GM19324 (cell line): ENCODE data around the gene MCTP1.
"Not testable (repeated sequence)": the region's sequence is repeated elsewhere in the genome, so short reads cannot be mapped to it uniquely, and the experiment has no call there.

Experiments used
- ATAC-seq: cut with Tn5 transposase; IDR thresholded peaks from one replicate; pipeline ENCODE4 v1.9.1; 2021; ENCODE audit warnings: mild to moderate bottlenecking, moderate library complexity; ENCODE audit not compliant: unreplicated experiment, low FRiP score

The MCTP1 gene

DNA sequence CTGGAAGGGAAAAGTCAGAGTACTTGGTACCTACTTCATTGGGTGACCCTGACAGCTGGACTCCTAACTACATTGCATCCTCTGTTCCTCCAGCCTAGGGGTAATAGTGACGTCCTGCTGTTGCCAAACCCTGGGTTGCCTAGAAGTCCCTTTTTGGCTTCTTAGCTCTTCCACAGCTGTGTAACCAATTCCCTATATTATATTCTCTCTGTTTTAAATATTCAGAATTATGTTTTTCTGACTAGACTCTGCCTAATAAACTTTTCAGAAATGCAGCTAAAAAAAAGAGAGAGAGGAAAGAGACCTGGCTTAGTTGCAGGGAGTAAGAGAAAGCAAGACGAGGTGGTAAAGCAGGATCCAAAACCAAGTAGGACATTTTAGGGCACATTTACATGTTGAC lies 28.4 kb downstream of the MCTP1 start:
- no peak for ATAC-seq

DNA sequence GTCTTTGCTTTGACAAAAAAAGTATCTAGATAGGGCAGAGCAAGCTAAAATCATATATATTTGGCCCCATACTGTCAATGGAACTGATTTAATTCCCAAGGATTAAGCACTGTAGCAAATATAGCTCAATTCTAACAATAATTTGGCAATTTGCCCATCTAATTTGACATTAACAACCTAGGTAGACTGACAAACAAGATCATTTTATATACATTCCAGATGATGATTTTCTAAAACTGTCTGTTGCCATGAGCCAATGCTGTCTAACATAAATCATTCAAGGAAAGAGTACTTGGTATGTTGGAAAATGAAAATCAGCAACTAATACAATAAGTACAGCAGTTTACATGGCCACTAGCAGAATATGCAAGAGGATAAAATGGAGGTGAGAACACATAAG lies 32.1 kb downstream of the MCTP1 start:
- no peak for ATAC-seq

DNA sequence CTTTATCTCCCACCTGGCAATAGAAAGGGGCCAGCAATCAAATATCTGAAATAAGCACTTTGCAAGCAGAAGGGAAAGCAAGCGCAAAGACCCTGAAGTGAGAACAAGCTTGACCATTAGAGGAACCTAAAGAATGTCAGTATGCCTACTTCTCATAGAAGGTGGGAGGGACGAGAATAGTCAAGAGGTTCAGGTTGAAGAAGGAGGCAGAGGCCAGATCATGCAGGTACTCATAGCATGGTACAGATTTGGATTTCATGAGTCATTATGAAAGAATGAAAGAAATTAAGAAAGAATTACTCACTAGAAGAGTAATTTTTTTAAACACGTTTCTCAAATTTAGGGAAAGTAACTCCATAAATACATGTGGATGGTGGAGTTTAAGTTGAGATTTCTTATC lies 33.7 kb downstream of the MCTP1 start:
- ATAC-seq, result no peak

DNA sequence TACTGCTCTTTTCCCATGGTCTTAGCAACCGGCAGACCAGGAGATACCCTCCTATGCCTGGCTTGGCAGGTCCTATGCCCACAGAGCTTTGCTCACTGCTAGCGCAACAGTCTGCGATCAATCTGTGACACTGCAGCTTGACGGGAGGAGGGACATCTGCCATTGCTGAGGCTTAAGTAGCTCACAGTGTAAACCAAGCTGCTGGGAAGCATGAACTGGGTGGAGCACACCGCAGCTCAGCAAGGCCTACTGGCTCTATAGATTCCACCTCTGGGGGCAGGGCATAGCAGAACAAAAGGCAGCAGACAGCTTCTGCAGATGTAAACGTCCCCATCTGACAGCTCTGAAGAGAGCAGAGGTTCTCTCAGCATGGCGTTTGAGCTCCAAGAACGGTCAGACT lies 40.4 kb downstream of the MCTP1 start:
- no peak for ATAC-seq

DNA sequence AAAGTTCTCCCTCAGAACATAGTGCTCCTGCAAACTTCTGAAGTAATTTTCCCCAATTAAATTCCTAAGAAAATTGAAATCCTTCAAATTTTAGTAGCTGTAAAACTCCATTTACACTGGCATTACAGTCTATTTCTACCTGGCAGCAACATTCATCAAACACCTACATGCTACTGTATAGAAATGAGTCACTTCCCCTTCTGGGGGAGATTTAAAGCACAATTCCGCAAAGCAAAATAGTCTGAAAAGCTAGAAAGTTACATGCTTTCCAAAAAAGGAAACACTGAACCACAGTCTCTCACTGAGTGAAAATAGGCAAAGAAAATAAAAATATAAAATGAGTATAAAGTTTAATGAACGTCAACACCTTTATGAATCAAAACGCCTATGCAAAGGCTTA lies 43.3 kb downstream of the MCTP1 start:
- no peak for ATAC-seq

DNA sequence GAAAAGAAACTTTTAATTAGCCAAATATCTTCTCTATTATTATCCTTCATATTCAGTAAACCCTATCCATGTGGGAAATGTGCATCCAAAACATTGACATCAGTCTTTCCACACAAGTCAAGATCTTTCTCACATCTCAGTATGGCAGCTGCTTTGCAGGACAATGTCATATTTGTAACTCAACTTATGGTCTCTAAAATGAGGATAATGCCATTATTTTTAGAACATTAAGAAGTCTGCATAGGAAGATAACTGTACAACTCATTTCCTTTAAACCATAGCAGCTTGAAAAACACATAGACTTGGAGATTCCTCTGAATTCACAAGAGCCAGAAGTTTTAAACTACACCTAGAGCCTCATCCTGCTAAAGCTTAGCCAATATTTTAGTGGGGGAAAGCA lies 43.7 kb downstream of the MCTP1 start:
- ATAC-seq, result no peak

DNA sequence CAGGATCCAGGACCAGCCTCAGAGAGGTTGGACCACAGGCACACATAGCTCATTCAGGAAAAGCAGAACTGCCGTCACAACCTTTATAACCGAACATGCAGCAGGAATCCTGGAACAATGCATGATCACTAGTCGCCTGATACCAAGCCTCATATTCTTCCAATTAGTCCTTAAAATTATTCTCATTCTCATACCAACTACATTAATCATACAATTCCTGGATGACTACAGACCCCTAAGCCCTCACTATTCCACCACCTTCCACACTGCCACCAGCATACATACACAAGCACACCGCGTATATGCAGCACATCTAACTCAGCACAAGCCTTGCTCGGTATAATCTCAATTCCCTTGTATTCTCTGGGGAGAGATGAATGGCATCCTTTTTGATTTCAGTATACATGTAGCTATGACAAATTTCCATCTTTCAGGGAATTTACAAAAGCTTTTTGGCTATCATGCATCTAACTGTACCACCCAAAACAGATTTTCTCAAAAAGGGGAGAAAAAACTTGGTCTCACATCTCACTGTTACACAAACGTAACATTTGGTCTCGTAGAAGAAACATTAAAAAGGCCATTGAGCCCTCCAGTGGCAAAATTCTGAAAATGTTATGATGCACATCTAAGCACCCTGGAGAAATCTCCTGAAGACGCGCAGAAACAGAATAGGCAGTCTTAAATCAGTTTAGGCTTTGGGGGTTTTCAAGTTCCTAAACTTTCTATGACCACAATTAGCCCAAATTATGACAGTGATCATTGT lies 46.2 kb downstream of the MCTP1 start:
- ATAC-seq, result no peak

DNA sequence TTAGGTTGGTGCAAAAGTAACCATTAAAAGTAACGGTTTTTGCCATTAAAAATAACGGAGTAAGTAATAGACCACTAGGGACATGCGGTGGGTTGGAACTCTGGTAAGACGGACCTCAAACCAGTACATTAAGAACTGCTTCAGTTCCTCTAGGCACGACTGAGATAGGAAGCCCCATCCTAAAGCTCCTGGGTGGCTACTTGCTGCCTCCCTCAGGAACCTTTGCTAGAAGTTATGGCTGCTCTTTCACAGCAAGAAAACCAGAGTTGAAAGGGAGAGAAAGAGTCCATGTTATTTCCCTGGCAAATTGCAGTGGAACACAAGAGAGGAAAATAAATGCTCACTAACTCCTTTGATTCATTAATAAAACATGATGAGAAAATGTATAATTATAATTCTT lies 47.6 kb downstream of the MCTP1 start:
- no peak for ATAC-seq

DNA sequence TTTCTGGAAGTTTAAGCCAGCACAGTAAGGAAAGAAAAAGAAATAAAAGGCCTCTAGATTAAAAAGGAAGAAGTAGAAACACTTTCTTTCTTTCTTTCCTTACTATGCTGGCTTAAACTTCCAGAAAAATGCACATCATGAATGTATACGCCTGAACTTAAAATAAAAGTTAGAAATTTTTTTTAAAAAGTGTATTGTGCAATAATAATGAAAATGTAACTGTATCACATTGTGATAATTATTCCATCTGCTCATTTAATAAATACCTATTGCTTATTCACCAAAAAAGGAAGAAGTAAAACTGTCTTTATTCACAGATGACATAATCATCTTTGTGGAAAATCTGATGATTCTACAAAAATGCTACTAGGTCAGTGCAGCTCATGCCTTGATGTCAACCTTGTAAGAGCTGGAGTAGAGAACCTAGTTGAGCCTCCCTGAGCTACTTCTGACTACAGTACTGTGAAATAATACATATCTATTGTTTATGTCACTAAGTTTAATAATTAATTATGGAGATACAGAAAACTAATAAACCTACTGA lies 49.4 kb downstream of the MCTP1 start:
- ATAC-seq, result no peak

DNA sequence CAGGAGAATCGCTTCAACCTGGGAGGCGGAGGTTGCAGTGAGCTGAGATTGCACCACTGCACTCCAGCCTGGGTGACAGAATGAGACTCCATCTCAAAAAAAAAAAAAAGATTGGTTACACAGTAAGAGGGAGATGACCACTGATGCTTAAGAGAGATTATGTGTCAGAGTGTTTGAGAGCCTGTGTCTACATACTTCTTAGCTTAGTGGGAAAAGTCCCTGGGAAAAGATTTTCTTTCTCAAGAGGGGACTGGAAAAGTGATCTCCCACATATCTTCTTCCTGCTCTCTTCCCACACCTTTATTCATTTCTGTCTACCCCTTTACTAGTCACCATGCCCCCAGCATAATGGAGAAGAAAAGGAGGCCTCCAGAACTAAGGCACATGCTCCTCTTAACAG lies 55.2 kb downstream of the MCTP1 start:
- ATAC-seq, result no peak

DNA sequence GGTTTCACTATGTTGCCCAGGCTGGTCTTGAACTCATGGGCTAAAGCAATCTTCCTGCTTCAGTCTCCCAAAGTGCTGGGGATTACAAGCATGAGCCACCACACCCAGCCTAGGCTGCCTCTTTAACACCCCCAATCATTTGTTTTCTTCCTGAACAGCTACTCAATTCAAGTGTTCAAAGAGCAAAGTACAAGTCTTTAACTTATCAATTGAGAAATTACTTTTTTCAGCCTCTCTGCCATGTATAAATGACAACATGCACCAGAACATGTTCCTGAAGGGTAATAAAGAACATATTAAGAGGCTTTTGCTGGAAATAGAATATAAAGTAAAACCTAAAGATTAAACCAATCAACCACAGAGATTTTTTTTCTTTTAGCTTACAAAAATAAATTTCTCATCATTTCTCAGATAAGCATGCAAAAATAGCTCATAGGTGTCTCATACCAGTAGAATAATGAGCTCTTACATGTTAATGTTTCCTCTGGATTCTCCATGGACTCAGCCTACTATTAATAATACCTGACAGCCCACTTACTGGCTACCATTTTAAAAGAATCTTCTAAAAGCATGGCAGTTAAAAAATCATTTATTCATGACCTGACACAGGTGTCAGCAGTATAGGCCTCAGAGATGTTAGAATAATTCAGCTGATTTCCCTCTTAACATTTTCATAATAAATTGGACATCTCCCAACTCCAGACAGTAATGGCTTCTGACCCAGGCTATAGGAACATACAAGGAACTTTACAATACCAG lies 60.0 kb downstream of the MCTP1 start:
- no peak for ATAC-seq

DNA sequence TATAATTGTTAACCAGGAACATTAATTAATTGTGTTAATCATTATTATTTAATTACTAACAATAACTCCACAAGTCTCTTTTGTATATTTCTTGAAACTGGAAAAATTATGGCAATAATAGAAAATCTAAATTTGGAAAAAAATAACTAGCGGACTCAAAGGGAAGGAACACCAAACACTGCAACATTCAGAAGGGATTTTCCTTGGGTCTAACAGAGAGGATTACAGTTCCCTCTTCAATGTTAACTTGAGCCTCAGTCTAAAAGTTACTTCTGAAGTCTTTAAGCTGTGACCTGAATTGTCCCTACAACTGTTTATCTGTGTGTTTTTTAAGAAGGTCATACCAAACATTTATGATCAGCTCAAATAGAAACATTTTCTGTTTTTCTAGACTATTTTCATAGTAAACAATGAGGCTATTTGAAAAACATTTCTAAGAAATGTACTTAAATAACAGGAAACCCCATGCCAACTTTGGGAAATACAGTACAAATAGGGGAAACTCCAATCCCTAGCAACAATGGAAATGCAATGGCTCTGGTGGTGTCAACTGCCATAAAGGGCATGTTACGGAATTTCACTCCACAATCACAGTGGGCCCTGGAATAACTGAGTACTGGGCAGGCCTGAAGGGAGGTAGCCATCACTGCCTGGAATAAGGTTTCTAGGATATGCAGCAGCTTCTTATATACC lies 61.2 kb downstream of the MCTP1 start:
- no peak for ATAC-seq

DNA sequence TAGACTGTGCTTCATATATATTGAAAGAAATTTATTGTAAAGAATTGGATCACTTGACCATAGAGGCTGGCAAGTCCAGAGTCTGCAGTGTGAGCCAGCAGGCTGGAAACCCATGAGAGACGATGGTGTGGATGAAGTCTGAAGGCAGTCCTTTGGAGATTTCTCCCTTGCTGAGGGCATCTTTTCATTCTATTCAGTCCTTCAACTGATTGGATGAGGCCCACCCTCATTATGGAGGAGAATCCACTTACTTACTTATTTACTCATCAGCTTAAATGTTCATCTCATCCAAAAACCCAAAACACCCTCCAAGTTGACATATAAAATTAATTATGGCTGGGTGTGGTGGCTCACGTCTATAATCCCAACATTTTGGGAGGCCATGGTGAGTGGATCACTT lies 62.1 kb downstream of the MCTP1 start:
- ATAC-seq, result no peak

DNA sequence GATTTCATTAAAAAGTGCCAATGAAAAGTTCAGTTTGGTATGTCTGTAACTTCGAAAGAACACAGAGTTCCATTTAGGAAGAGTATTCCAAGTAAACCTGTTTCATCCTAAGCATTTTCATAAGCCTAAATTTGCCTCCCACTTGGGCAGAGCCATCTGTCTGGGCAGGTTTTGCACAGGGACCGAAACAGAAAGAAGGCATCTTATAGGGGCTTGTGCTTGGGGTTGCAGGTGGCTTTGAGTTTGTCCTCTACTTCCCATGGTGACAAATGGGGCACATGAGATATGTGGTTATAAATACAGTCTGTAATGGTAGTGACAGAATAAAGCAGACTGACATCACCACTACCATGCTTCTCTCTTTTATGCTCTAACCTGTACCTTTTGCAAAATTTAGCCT lies 63.7 kb downstream of the MCTP1 start:
- ATAC-seq, result no peak

DNA sequence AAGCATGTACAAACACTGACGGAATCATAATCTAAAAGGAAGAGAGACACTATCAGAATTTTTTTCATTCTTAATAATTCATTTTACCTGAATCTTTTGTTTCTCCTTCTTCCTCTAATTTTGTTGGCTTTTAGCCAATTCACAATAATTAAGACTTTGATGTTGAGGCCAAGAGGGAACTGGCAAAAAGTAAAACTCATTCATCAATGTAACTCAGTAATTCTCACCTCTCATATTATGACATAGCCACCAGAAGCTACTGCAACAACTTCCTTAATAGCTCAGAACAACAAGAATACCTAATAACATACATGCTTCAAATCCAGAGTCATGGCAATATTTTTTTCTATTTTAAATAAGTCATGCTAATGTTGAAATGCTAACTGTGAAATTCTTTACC lies 64.5 kb downstream of the MCTP1 start:
- ATAC-seq, result no peak

DNA sequence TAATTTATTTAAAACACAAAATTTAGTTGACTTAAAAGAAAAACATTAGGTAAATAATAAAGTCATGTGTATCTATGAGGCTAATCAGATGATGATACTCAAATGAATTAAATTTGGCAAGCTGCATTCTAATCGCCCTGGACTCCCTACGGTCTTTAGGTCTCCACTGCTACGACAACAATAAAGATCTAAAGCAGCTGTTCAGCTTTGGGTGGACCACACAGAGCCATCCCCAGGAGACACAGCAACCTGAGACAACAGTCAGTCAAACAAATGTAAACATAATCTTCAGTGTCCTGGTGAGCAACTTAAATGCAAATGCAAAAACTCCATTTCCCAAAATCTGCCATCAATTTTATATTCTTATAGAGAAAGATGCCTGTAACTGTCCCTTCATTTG lies 65.5 kb downstream of the MCTP1 start:
- ATAC-seq, result no peak

DNA sequence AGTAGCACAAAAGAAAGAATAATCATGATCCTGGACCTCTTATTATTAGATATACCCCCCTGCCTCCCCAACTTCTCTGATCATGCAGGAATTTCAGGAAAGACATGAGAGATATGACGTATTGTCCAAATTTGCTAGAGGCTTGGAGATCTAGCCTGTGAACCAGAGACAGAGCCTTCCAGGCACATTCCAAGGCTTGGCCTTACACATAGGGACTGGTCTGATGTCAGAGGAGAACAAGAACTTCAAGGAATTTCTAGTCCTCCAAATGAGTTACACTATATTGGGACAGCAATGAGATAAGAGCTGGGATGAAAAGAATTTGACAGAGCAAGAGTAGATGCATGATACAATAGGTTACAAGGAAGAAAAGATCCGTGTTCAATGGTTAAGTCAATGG lies 67.0 kb downstream of the MCTP1 start:
- ATAC-seq, result no peak

DNA sequence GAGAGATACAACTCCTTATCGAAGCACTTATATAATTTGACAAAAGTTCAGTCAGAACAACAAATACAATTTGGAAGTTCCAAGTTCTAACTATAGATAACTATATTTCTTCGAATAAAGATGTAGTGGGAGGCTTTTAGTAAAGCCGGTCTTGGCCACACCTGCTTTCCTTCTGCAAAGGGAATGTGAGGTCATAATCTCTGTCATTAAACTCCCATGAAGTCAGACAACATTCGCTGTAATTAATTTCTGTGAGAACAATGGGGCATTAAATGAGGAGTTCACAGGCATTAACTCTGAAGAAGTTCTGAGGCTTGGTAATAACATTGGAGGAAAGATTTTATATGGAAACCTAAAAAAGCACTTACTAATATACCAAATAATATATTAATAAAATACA lies 67.5 kb downstream of the MCTP1 start:
- no peak for ATAC-seq

DNA sequence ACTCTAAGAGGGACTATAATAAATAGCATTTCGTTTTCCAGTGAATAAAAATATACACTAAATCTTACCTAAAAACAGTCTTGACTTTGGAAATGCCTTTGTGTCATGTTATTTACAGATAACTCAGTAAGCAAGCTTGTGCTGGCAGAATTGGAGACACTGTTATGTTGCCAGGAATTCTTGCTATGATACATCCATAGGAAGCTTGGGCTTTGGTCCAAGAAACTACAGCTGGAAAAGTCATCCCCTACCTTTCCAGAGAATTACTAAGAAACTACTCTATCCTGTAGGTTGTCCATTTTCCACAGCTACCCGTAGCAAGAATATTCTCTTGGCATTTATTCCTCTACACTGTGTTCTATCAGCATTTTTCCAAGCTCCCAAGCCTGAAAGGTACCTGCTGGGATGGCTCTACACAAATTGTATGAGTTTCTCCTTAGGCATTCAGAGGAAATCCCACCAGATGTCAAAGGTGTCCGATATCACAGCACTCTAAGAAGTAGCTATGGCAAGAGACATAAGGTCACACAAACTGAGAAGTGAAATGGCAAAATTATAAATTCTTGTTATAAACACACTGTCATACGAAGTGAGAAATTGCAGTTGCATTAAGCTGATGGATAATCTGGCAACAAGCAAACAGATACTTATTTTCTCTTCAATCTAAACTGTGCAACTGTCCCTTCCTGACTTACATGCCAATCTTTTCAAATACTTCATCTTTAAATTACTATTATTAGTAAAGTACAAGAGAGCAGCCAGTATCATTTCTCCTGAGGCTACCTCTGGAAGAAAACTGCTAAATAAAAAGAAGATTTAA lies 68.5 kb downstream of the MCTP1 start:
- no peak for ATAC-seq

DNA sequence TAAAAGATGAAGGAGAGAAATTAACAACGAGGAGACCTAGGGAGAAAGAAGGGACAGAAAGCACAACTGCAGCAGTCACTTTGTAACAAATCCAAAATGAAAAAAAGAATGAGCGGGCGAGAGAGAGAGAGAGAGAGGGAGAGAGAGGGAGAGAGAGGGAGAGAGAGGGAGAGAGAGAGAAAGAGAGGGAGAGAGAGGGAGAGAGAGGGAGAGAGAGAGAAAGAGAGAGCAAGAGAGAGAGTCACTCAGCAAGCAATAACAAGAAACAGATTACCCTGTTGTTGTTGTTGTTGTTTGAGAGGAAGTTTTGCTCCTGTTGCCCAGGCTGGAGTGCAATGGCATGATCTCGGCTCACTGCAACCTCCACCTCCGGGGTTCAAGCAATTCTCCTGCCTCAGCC lies 77.1 kb downstream of the MCTP1 start:
- ATAC-seq, result not testable (repeated sequence)

DNA sequence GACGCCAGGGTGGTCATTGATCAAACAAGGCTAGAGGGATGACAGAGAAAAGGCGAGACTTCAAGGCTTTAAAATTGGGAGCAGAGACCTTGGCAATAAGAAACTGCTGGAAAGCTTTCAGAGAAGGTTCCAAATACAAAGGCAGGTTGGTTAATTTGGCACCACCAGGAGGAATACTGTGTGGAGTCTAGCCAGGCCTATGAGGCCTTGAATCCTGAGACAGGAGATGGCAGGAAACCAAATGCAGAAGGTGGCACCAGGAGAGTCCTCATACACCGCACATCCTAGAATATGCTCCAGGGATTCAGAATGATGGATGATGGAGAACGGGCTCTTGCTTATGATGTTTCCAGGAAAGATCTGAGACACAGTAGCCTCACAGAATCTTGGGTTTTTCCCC lies 90.0 kb downstream of the MCTP1 start:
- ATAC-seq, result no peak
